Loucy (cell line): ENCODE results near the gene PLD5.

ENCODE experiments used
- CTCF ChIP-seq: fragments of 200-600 bp; sonication (generic); conservative IDR thresholded peaks from 2 replicates; pipeline ENCODE4 v1.5.1; 2014; ENCODE audit warnings: mild to moderate bottlenecking, antibody characterized with exemption, low read length
- EZH2phosphoT487 ChIP-seq: fragments of 200-600 bp; IDR thresholded peaks from 2 replicates; pipeline ENCODE4 v1.6.1; 2018; ENCODE audit warnings: antibody characterized with exemption, mild to moderate bottlenecking, moderate library complexity, borderline replicate concordance

- TF ChIP-seq CTCF (no peak), EZH2phosphoT487 (no peak)
These were observed 287.4 kb downstream of the PLD5 start for GRCh38 chr1:242237051-242237450.
